ENCODE measurements around the gene SSRP1.

Gene SSRP1

GRCh38 chr11:57276169-57276970 is 59.3 kb downstream of the SSRP1 start:
- H3K4me2 ChIP-seq (ENCODE audit: low read depth, low read length, poor library complexity, severe bottlenecking), result no peak overlapping the region
- TF ChIP-seq EZH2phosphoT487 (IDR thresholded peaks at IDR 0.05; ENCODE audit: borderline replicate concordance) (no peak), CTCF (conservative IDR thresholded peaks at IDR 0.05; ENCODE audit: low read length) (no peak)

More at GRCh38 chr11:57276169-57276970, 59.3 kb downstream of the SSRP1 start:
- peaks cover 8% of the 10 kb centered on the region for H3K4me1 ChIP-seq (ENCODE audit: insufficient read depth, low read length, poor library complexity, severe bottlenecking)
- no peaks in the 10 kb centered on the region for H4K20me1 ChIP-seq (ENCODE audit: insufficient read depth, low read length, poor library complexity, severe bottlenecking)
- no peaks in the 10 kb centered on the region for H3K9me2 ChIP-seq (replicated peaks; ENCODE audit: low read depth, low read length)
- no peaks in the 10 kb centered on the region for H3K79me2 ChIP-seq (ENCODE audit: insufficient read depth, low read length)
- no peaks in the 10 kb centered on the region for H3K27me3 ChIP-seq (ENCODE audit: insufficient read depth, low read length, poor library complexity, severe bottlenecking)
- no peaks in the 10 kb centered on the region for H3K36me3 ChIP-seq (ENCODE audit: insufficient read depth, low read length)
- H3F3A ChIP-seq (ENCODE audit: low read depth), result no peaks in the 10 kb centered on the region
- no peaks in the 10 kb centered on the region for H3K9me3 ChIP-seq (ENCODE audit: insufficient read depth, low read depth, low read length)
- H3K9ac ChIP-seq (ENCODE audit: low read depth, low read length, poor library complexity, severe bottlenecking), result no peak overlapping the region
- H2AFZ ChIP-seq (ENCODE audit: low read length), result no peak overlapping the region
- H3K4me3 ChIP-seq (ENCODE audit: low read length, poor library complexity, severe bottlenecking), result no peak overlapping the region

Measured in Loucy (cell line).